HG02973 (cell line): ENCODE results near the gene UBE2E2.
"Not testable (repeated sequence)": the region's sequence is repeated elsewhere in the genome, so short reads cannot be mapped to it uniquely, and the experiment has no call there.

Experiments used
- ATAC-seq: cut with Tn5 transposase; IDR thresholded peaks from one replicate; pipeline ENCODE4 v1.9.1; 2021; ENCODE audit warnings: moderate library complexity; ENCODE audit not compliant: unreplicated experiment

UBE2E2 gene

DNA sequence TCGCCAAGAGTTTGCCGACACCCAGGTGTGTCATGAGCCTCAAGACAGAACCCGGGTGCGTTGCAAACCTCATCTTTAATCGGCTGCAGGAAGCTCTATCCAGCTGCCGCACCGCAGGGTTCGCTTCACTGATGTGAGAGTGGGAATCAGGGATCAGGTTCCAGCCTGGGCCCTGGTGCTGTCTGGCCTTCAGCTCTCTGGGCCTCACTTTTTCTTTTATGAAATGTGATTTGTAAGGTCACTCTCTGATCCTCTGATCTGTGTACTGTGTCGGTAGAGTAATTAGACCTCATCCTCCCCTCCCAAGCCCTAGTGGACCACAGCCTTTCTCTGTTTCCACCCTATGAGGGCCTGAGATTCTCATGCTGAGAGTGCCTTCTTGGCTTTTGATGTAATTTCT lies 399.8 kb downstream of the UBE2E2 start:
- ATAC-seq: no peak

DNA sequence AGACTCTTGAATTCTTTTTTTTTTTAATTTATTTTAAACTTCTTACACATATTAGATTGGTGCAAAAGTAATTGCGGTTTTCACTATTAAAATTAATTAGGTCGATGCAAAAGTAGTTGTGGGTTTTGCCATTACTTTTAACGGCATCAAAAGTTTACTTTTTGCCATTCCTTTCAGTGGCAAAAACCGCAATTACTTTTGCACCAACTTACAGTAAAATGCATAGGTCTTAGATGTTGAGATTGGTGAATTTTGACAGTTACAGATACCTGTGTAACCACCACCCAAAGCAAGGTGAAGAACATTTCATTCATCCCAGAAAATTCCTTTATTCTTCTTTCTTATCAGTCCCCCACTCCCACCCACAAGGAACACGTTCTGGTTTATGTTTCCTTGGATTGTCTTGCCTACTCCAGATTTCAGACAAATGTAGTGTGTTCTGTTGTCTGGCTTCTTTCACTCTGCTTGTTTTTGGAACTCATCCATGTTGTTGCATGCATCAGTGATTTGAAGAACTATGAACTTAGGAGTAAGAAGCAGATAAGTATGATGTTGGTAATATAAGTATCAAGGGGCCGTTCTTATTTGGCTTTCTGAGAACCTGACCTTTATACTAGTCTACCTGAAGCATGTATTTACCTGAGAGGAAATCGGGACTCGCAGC lies 404.2 kb downstream of the UBE2E2 start:
- ATAC-seq: no peak

DNA sequence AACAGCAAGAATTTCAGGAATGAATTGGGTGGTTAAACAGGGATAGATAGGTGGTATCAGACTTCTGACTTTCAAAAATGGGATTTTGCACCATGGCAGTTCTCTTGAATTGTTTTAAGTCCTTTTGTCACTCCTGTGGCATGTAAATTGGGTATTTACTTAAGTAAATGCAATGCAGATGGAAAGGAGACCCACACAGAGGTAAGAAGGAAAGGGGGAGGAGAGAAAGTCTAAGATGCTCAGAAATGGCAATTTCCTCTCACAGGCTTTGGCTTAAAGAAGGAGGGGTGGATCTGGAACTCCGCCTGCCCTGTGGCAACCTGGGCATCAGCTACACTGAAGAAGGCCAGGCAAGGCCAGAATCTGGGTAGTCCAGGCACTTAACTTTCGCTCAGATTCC lies 405.5 kb downstream of the UBE2E2 start:
- ATAC-seq: no peak

DNA sequence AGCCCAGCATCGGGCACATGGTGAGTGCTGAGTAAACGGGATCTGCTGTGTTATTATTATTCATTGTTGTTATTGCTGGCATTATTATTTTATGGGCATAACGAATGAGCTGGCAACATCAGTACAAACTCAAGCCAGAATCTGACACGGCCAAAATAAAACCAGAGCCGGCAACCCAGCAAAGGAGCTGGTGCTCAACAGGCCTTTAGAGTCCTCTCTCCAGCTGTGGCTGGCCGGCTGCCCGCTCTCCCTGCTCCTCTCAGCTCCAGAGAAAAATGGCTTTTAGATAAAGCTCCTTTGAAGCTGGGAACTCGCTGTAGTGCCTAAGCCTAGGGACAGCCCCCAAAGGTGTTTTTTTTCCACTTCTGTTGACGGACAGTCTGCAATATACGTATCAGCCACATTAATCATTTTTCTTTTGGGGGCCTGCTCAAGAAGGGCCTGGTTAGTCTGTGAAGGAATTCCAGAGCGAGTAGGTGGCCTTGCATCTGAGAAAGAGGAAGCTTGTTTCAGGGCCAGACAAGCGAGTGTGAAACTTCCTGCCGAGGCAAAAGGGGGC lies 408.7 kb downstream of the UBE2E2 start:
- ATAC-seq: no peak

DNA sequence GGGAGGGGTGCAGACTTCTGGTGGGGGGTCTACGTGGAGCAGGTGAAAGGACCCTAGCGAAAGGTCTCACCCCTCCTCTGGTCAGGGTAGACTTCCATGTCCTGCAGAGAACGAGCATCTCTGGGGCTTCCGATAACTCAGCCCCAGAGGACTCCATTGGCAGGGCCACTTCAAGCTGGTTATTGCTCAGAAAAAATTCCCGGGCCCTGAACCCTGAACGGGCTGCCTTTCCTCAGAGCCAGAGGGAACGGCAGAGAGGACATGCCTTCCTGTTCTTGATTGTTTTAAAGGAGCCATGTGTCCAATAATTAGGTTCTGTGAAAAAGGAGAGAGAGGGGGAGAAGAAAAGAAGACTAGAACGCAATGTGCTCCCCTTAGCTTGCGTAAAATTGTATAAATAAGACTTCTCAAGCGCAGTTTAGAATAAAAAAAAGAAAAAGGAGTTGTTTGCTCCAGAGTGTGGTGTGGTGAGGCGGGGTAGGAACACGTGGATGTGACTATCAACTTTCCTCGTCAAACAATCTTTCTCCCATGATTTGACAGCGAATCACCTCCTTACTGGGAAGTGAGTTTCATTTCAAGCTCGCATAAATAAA lies 409.3 kb downstream of the UBE2E2 start:
- no peak for ATAC-seq

DNA sequence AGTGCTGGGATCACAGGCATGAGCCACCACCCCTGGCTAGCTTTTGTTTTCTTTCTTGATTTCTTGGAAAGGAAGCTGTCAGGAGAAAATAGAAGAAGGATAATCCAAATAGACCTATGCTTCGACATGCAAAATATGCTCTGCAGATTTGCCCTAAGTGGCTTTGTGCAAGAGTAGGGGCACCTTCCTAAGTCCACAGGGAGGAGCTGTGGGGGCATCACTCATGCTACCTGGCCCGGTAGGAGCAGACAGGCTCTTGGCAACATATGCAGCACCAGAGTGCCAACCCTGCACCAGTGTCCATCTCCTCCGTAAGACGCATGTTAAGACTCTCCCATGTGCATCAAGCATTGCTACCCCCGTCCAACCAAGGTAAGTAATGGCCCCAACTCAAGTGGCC lies 411.9 kb downstream of the UBE2E2 start:
- no peak for ATAC-seq

DNA sequence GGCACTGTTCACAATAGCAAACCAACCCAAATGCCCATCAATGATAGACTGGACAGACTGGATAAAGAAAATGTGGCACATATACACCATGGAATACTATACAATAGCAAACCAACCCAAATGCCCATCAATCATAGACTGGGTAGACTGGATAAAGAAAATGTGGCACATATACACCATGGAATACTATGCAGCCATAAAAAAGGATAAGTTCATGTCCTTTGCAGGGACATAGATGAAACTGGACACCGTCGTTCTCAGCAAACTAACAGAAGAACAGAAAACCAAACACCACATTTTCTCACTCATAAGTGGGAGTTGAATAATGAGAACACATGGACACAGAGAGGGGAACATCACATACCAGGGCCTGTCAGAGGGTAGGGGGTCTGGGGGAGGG lies 415.3 kb downstream of the UBE2E2 start:
- not testable (repeated sequence) for ATAC-seq

DNA sequence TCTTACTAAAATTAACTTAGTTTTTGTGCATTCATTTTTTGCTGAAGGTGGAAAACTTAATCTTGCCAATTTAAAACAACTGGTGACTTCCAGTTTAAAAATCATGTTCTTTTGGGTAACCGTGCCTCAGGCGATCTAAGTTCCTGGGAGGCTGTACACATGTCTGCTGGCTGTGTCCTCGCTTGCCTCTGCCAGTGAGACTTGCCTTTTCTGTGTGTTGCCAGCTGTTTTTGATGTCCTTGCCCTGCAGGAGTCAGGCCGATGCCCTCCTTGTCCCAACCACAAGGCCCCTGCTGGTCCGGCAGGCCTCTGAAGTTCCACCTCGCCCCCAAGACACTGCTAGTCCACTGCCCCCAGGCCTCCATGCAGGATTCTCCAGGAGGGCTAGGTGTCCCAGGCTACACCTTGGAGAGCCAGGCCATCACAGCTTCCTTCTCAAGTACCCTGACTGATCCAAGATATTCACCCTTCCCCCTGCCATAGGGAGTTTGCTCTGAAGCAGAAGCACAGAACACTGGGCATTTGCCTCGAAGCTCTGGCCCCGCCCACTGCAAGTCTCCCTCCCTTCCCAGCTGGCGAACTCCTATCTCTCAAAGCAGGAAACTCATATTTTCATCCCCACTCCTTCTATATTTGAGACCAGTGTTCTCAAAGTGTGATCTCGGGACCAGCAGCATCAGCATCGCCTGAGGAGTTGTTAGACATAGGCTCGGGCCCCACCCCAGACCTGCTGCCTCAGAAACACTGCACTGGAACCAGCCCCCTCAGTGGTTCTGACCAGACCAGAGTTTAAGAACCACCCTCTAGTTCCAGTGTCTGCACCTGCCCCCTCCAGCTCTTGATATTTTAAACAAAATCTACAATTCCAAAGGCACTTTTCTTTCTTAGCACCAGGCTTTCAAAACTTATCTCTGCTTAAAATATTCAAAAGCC lies 416.8 kb downstream of the UBE2E2 start:
- ATAC-seq: no peak

DNA sequence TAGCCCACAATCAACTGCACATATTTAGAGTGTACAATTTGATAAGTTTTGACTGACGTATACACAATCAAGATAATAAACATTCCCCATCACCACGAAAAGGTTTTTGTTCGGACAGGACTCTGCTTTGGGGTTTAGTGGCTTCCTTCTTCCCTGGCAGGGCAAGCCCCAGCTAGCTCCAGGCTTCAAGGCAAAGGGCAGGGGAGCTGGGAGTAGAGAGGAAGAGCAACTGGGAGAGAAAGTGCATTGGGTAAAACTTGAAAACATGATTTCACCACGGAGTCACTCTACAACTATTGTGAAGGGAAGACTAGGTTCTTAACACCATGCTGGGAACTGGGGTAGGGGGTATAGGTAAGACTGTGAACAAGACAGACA lies 417.5 kb downstream of the UBE2E2 start:
- ATAC-seq: no peak

DNA sequence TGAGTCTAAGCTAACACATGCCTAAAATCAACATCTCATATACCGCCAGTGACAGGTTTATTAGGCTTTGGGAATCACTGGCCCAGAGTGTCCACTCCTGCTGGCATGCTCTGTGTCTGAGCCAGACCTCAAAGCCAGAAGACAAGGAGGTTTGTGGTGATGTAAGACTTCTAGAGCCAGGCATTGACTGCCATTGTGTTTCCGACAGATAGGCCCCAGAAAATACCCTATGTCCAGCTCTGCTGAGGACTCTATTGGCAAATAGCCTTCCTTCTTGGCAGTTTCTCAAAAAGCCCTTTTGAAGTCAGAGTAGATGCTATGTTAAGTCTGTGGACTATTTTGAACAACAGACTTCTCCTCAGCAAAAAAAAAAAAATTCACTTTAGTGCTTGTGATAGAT lies 420.7 kb downstream of the UBE2E2 start:
- ATAC-seq: no peak

DNA sequence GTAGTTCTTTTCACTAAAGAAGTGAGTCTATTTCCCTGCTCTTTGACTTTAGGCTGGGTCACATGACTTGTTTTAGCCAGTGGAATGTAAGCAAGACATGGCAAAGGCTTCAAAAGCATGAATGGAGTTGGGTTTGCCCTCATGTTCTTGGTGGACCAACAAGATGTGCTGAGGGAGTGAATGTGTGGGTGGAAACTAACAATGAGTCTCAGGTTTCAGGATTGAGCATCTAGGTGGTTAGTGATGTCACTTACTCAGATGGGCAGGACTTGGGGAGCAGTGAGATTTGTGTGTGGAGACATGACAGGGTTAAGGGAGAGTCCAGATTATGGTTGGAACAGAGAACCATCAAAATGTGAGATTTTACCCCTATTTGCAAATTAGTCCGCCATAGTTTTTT lies 421.2 kb downstream of the UBE2E2 start:
- ATAC-seq: peak; percentile 75

DNA sequence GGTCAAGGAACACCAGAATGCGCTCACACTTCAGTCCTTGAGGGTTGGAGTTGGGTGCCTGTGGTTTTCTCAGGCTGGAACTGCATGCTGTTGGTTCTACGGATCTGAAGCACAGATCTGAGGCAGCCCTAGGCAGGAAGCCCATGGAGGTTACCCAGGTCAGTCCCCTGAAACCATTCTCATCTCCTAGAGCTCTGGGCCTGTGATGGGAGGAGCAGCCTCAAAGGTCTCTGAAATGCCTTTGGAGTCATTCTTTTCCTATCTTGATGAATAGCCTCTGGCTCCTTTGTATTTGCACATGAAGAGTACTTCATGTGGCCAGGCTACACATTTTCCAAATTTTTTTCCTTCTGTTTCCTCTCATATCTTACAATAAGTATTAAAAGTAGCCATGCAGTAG lies 423.3 kb downstream of the UBE2E2 start:
- ATAC-seq: no peak

DNA sequence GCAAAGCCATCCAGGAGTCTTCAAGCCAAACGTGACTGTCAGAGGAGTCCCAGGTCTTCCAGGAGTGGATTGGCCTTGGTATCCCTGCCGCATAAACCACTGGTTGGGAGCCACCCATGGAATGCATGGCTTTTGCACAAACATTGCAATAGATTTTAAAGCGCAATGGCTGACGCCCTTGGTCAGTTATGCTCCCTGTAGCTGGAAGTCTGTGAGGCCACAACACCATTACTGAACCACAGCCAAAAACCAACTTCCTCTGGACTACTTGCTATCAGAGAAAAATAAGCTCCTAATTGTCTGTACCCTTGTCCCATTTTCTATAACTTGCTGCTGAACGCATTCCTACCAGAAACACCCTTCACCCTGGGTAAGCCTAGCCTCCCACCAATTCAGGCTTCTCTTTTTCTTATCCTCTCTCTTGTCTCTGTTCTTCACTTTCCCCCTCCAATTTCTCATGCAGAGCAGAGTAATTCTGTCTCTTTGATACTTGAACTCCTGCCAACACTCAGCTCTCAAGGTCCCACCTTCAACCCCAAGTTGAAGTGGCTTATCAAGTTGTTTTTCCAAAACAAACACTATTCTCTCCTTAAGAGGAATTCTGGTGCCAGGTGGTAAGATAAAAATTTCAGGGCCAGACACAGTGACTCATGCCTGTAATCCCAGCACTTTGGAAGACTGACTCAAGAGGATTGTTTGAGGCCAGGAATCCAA lies 426.2 kb downstream of the UBE2E2 start:
- no peak for ATAC-seq

DNA sequence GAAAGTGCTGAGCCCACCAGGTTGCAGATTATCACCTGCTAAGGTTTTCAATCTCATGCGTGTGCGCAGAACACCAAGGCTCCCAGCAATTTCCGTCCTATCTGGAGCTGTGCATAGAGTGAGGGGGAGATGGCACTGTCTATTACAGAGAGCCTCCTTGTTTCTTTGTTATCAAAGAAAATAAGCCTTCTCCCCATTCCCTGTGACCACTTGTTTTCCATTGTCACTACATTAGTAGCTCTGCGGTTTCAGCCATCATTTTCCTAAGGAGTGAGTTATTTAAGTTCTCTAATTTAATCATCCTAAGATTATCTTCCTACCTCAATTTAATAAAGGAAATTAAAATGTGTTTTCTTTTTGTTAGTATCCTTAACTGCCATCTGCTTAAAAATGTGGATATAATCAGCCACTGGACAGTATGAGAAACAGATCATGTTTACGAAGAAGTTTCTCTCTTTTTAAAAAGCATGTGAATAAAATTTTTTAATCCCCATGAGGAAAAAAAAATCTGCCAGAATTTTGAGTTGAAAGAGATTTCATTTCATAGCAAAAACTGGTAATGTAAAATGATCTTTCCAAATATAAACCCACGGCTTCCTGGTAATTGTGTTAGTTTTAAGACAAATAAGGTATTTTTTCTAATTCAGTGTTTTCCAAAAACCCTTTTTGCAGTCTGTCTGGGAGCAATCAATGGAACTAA lies 430.3 kb downstream of the UBE2E2 start:
- no peak for ATAC-seq

DNA sequence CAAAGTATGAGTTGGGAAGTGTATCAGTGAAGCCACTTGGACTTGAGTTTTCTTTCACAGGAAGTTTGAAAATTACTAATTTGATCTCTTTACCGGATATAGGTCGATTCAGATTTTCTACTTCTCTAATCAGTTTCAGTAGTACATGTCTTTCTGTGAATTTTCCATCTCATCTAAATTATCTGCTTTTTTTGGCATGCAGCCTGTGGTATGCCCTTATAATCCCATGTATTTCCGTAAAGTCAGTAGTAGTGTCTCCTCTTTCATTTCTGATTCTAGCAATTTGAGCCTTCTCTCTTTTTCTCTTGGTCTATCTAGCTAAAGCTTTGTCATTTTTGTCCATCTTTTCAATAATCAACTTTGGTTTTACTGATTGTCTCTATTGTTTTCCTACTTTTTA lies 434.2 kb downstream of the UBE2E2 start:
- no peak for ATAC-seq

DNA sequence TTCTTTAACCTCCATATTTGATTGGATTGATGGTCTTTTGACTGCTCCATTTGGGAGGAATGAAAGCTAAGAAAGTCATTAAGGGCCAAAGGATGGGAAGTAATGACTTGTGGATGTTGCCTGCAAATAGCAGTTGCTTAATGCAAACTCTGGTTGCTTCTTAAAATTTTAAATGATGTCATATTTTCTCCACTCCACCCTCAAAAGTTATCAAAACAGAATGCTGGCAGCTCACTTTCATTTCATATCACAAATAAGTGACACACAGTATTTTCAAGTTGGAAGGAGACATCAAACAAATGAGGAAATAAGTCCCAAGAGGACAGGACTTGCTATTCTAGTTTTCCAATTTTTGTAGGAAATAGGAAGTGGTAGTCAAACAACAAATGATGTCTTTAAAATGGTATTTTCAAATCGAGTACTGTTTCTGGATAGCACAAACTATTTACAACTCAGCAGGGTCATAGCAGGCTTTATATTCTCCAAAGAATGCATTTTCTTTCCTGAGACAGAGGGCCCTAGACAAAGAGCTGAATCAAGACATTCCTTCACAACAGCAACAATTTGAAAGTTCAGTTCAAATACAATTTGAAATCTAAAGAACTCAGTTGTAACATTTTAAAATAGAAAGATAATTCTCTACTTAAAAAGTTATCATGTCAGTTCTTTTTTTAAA lies 437.5 kb downstream of the UBE2E2 start:
- no peak for ATAC-seq
